ENCODE measurements around the gene ZNF513.

ZNF513 gene

DNA sequence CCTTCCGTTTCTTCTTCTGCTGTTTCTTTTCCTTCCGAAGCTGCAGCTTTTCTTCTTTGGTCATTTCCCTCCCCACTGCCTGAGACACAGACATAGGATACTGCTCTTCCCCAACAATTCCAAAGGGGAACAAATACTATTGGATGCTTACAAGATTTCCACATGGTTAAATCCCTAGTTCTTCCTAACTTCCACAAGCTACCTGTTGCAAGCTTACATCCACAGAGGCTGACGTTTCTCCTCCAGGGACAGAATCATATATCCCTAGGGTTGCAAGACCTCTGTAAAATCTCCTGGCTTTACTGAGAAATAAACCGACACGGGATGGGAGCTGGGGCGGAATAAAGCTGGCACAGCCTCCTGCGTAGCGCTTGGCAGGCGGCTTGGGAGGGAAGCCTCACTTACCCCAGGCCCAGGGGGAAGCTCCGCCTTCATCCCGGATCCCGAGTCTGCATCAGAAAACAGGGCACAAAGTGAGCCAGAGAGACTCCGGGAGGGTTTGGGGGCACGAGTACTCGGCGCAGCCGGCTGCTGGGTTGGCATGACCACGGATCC, 11.0 kb downstream of the ZNF513 start:
- H3K4me3 ChIP-seq (ENCODE audit: low read depth, low read length) = peak overlapping the region; percentile 85
- TF ChIP-seq, protein P1, sequence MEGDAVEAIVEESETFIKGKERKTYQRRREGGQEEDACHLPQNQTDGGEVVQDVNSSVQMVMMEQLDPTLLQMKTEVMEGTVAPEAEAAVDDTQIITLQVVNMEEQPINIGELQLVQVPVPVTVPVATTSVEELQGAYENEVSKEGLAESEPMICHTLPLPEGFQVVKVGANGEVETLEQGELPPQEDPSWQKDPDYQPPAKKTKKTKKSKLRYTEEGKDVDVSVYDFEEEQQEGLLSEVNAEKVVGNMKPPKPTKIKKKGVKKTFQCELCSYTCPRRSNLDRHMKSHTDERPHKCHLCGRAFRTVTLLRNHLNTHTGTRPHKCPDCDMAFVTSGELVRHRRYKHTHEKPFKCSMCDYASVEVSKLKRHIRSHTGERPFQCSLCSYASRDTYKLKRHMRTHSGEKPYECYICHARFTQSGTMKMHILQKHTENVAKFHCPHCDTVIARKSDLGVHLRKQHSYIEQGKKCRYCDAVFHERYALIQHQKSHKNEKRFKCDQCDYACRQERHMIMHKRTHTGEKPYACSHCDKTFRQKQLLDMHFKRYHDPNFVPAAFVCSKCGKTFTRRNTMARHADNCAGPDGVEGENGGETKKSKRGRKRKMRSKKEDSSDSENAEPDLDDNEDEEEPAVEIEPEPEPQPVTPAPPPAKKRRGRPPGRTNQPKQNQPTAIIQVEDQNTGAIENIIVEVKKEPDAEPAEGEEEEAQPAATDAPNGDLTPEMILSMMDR (IDR thresholded peaks at IDR 0.05; ENCODE audit: borderline replicate concordance, insufficient read depth, low read depth, low read length) = no peak

DNA sequence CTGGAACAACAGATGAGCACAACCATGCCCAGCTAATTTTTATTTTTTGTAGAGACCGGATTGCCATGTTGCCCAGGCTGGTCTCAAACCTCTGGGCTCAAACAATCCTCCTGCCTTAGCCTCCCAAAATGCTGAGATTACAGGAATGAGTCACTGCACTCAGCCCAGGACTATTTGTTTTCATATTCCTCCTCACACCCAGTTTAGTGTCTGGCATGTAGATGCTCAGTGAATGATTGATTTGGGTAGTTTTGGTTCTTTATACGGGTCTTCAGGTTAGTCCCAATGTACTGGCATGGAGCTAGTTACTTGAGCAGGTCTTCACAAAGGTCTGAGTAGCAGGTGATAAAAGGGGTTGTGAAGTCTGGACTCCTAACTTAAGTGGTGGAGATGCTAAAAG, 16.6 kb downstream of the ZNF513 start:
- TF ChIP-seq, protein P1 (IDR thresholded peaks at IDR 0.05; ENCODE audit: borderline replicate concordance, insufficient read depth, low read depth, low read length) = no peak
- no peak overlapping the region for H3K4me3 ChIP-seq (ENCODE audit: low read depth, low read length)

DNA sequence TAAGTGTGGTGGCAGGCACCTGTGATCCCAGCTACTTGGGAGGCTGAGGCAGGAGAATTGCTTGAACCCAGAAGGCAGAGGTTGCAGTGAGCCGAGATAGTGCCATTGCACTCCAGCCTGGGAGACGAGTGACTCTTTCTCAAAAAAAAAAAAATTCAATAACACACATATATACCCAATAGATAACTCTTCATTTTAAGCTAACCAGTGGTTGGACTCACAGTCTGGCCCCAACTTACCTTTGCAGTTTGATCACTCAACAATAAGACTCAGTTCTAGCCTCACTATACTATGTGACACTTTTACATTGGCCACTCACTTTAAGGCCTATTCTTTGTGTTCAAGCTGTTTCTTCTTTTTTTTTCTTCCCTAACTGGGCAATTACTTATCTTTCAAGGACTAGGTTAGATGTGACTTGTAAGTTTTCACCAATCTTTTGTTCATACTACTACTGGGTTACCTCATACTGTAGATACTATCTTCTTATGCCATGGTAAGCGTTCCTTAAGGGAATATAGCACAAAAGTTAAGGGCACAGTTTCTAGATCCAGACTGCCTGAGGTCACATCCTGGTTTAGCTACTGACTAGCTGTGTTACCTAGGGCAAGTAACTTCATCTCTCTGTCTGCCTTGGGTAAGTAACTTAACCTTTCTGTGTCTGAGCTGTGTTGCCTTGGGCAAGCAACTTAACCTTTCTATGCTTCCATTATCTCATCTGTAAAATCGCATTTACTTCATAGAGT, 17.7 kb downstream of the ZNF513 start:
- TF ChIP-seq, protein P1 (IDR thresholded peaks at IDR 0.05; ENCODE audit: borderline replicate concordance, insufficient read depth, low read depth, low read length) = no peak

DNA sequence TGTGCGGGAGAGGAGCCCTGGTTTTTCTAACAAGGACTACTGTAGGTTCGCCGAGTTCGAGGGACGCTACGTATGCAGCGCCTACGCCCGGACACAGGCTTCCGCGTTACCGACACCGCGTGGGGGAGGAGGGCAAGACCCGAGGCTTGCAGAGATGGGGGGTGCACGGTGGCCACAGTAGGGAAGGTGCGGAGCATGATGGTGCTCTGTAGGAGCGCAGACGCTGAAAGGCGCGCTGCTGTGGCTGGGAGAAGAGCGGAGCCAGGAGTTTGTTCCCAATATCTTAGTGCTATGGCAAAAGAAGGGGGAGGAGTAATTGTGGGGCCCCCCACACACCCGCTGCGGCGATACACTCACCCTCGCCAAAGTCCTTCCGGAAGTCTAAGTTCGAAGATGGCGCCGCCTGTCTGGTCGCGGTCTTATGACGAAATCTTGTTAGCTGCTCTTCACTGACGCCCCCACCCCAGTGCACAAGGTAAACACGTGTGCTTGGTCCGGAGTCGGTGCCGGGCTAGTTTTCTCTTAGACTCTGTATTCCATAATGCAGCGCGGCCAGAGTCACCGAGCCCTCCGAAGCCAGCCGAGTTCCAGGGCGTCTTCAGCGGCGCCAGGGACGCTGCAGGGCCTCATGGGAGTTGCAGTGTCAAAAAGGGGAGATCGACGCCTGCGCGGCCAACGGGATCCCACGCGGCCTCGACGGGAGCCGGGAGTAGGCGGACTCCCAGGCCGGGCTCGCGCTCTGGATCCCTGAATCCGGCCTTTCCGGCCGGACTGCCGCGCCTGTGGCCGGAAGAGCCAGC, 24.0 kb downstream of the ZNF513 start, which contains the start of gene GTF3C2:
Gene GTF3C2 (minus strand): TSS at position 383 of the 800 bp plus-strand sequence. CDS start 13,210 bp downstream, outside the sequence.
- TF ChIP-seq, protein P1 (IDR thresholded peaks at IDR 0.05; ENCODE audit: borderline replicate concordance, insufficient read depth, low read depth, low read length) = no peak
- peak within 1 kb of the TSS; percentile 67 for H3K4me3 ChIP-seq (ENCODE audit: low read depth, low read length)

More for the DNA sequence above, 17.7 kb downstream of the ZNF513 start:
- H3K4me3 ChIP-seq (ENCODE audit: low read depth, low read length) = no peak overlapping the region

DNA sequence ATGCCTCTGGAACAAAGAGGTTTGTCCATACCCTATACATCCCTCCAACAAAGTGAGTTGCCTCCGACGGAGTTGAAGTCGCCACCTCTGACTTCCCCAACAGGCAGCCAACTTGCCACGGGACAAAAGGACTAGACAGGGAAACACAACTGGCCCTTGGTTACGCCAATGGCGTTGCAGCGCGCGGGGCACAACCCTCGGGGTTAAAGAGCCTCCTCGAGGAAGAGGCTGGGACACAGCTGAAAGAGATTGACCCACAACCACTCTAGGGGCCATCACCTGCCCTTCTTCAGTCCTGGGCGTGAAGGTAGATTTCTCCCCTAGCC, 24.5 kb downstream of the ZNF513 start:
- TF ChIP-seq, protein P1 (IDR thresholded peaks at IDR 0.05; ENCODE audit: borderline replicate concordance, insufficient read depth, low read depth, low read length) = no peak
- peak overlapping the region; percentile 67 for H3K4me3 ChIP-seq (ENCODE audit: low read depth, low read length)

DNA sequence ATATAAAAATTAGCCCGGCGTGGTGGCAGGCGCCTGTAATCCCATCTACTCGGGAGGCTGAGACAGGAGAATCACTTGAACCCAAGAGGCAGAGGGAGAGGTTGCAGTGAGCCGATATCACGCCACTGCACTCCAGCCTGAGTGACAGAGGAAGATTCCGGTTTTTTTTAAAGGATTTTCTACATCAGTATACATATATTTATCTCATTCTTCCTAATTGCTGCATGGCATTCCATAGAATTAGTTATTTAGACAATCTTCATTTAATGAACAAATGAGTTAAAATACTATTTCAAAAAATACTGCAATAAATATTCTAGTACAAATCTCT, 26.0 kb downstream of the ZNF513 start:
- TF ChIP-seq, protein P1 (IDR thresholded peaks at IDR 0.05; ENCODE audit: borderline replicate concordance, insufficient read depth, low read depth, low read length) = no peak
- no peak overlapping the region for H3K4me3 ChIP-seq (ENCODE audit: low read depth, low read length)

Data from GM12875 (cell line).